LNCAP (cell line): ENCODE measurements around the gene RASAL2.

ENCODE experiments used
- TF ChIP-seq, protein P1 (sequence below): fragments of 450-650 bp; IDR thresholded peaks from 2 replicates; pipeline ENCODE4 v1.5.1; 2017; ENCODE audit warnings: mild to moderate bottlenecking

The RASAL2 gene

GRCh38 chr1:178122283-178122682 is 28.4 kb downstream of the RASAL2 start:
- TF ChIP-seq, protein P1, sequence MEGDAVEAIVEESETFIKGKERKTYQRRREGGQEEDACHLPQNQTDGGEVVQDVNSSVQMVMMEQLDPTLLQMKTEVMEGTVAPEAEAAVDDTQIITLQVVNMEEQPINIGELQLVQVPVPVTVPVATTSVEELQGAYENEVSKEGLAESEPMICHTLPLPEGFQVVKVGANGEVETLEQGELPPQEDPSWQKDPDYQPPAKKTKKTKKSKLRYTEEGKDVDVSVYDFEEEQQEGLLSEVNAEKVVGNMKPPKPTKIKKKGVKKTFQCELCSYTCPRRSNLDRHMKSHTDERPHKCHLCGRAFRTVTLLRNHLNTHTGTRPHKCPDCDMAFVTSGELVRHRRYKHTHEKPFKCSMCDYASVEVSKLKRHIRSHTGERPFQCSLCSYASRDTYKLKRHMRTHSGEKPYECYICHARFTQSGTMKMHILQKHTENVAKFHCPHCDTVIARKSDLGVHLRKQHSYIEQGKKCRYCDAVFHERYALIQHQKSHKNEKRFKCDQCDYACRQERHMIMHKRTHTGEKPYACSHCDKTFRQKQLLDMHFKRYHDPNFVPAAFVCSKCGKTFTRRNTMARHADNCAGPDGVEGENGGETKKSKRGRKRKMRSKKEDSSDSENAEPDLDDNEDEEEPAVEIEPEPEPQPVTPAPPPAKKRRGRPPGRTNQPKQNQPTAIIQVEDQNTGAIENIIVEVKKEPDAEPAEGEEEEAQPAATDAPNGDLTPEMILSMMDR, result no peak

DNA sequence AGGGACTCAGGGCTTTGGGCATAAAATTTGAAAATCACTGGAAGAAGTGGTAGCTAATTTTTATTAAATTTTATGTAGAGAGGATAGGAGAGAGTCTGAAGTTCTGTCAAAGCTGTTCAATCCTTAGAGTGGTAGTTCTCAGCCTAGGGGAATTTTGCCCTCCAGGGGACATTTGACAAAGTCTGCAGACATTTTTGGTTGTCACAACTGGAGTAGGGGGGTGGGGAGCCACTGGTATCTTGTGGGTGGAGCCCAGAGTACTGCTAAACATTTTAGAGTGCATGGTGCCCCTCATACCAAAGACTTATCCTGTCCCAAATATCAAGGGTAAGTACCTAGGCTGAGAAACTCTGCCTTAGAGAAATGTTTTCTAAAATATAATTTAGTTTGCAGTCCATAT is 30.2 kb downstream of the RASAL2 start:
- TF ChIP-seq, protein P1, result no peak

DNA sequence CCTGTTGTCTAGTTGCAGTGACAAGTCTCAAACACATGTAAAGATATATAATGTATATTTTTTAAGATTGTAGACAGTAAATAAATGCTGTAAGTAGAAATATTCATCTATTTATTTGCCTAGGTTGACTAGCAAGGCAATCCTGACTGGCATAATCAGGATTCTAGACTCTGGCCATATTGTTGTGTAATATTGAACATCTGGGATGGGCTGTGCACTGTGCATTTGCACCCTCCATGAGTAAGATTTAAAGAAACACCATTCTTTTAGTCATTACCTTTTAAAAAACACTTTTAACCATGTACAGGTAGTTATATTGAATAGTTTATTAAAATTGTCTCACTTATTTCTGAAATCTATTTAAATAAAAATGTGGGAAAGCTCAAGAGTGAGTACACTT is 32.4 kb downstream of the RASAL2 start:
- TF ChIP-seq, protein P1, result no peak

- TF ChIP-seq, protein P1, result no peak
Measured at GRCh38 chr1:178126741-178127185, 32.9 kb downstream of the RASAL2 start.

- TF ChIP-seq, protein P1, result no peak
Measured at GRCh38 chr1:178127482-178128191, 33.7 kb downstream of the RASAL2 start.

GRCh38 chr1:178133239-178133989 is 39.5 kb downstream of the RASAL2 start:
- TF ChIP-seq, protein P1, result no peak

DNA sequence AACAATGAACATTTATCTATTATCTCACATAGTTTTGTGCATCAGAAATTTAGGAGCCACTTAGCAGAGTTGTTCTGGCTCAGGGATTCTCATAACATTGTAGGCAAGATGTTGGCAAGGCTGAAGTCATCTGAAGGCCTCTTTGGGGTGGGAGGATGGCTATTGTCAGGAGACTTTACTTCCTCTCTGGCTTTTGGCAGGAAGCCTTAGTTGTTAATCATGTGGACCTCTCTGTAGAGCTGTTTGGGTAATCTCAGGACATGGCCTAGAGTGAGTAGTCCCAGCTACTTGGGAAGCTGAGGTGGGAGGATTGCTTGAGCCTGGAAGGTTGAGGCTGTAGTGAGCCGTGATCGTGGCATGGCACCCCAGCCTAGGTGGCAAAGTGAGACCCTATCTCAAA is 40.2 kb downstream of the RASAL2 start:
- TF ChIP-seq, protein P1, result no peak
